ENCODE measurements around the gene CCR5. TPM values are rescaled to one million over a fixed set of nuclear protein-coding genes. Genes with fewer than 3 reads are reported as not detected.

Gene CCR5
- polyA plus RNA-seq, 3 donors: 1.2 to 3.6 (median 3.1) TPM

- Histone ChIP-seq H4K20me1 (ENCODE audit: insufficient read depth, low read length) (no peaks in the 10 kb centered on the region), H3K79me2 (ENCODE audit: insufficient read depth, low read length) (no peaks in the 10 kb centered on the region), H3K36me3 (replicated peaks in 1 of 2; ENCODE audit: control insufficient read depth in 1 of 2, insufficient read depth in 2 of 2, low read length in 2 of 2) (no peaks in the 10 kb centered on the region), H3K4me2 (replicated peaks; ENCODE audit: extremely low read depth, low read length, poor library complexity, severe bottlenecking) (no peak overlapping the region), H2AFZ (ENCODE audit: insufficient read depth, low read depth, low read length, poor library complexity, severe bottlenecking) (no peak overlapping the region), H3K9ac (ENCODE audit: insufficient read depth, low read length, poor library complexity, severe bottlenecking) (no peak overlapping the region), H3K9me3 (replicated peaks in 1 of 2; ENCODE audit: control insufficient read depth in 1 of 2, insufficient read depth in 1 of 2, low read length in 2 of 2) (no peaks in the 10 kb centered on the region), H3K27me3 (ENCODE audit: control insufficient read depth in 2 of 2, insufficient read depth in 2 of 2, low read length in 2 of 2) (no peaks in the 10 kb centered on the region), H3K4me1 (ENCODE audit: control insufficient read depth in 1 of 2, insufficient read depth in 2 of 2, low read length in 2 of 2) (peaks cover 6 to 13% of the 10 kb centered on the region in 2 donors), H3K4me3 (replicated peaks in 1 of 3; ENCODE audit: low read depth in 2 of 3, low read length in 3 of 3) (no peak overlapping the region), H3K27ac (ENCODE audit: low read depth in 1 of 2, low read length in 2 of 2) (no peak overlapping the region)
- intact Hi-C loops (cut with micrococcal nuclease): no loop called here
- DNase-seq: no peak
- Mint-ChIP-seq H3K36me3 (peaks cover 6% of the 10 kb centered on the region in 2 donors), H3K27me3 (ENCODE audit: low read depth in 3 of 3) (peaks cover 0 to 2% (median 1%) of the 10 kb centered on the region in 3 donors), H3K27ac (peak overlapping the region in 1 of 7 donors; percentile 65), H3K9me3 (no peaks in the 10 kb centered on the region), H3K4me3 (no peak overlapping the region), H3K4me1 (peaks cover 32% of the 10 kb centered on the region)
- TF ChIP-seq, protein P1, sequence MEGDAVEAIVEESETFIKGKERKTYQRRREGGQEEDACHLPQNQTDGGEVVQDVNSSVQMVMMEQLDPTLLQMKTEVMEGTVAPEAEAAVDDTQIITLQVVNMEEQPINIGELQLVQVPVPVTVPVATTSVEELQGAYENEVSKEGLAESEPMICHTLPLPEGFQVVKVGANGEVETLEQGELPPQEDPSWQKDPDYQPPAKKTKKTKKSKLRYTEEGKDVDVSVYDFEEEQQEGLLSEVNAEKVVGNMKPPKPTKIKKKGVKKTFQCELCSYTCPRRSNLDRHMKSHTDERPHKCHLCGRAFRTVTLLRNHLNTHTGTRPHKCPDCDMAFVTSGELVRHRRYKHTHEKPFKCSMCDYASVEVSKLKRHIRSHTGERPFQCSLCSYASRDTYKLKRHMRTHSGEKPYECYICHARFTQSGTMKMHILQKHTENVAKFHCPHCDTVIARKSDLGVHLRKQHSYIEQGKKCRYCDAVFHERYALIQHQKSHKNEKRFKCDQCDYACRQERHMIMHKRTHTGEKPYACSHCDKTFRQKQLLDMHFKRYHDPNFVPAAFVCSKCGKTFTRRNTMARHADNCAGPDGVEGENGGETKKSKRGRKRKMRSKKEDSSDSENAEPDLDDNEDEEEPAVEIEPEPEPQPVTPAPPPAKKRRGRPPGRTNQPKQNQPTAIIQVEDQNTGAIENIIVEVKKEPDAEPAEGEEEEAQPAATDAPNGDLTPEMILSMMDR (IDR thresholded peaks at IDR 0.05): no peak
- 20% methylated on average over 1 of the region's 4 CpGs for WGBS (ENCODE audit: insufficient coverage)
Measured at GRCh38 chr3:46414739-46415138, 44.0 kb downstream of the CCR5 start.

DNA sequence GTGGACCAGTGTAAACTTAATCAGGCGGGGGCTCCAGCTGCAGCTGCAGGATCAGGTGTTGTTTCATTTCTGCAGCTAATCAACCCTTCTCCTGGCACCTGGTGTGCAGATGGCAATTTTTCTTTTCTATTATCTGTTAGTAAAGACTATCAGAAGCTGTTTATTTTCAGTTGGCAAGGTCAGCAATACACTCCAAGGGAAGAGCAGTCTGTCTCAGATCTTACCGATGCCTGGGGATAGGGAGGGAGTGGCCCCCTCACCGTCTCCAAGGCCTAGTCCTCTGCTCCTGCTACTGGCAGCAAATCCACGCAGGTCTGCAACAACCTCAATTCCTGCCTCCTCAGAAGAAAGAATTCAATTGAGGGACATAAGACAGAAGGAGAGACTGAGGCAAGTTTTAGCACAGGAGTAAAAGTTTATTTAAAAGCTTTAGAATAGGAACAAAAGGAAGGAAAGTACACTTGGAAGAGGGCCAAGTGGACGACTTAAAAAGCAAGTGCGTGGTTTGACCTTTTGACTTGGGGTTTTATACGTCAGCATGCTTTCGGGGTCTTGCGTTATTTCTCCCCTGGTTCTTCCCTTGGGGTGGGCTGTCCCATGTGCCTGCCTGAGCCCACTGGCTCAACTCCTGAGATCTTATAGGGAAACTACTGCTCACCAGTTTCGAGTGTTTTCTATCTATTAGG lies 45.5 kb downstream of the CCR5 start:
- Mint-ChIP-seq H3K27me3 (ENCODE audit: low read depth in 3 of 3) (peaks cover 0 to 2% (median 1%) of the 10 kb centered on the region in 3 donors), H3K27ac (no peak overlapping the region), H3K9me3 (peaks cover 0 to 3% (median 0%) of the 10 kb centered on the region in 7 donors), H3K4me1 (peaks cover 30% of the 10 kb centered on the region), H3K36me3 (no peaks in the 10 kb centered on the region), H3K4me3 (no peak overlapping the region)
- intact Hi-C loops (cut with micrococcal nuclease): no loop called here
- Histone ChIP-seq H3K27me3 (ENCODE audit: control insufficient read depth in 2 of 2, insufficient read depth in 2 of 2, low read length in 2 of 2) (no peaks in the 10 kb centered on the region), H4K20me1 (ENCODE audit: insufficient read depth, low read length) (no peaks in the 10 kb centered on the region), H3K27ac (ENCODE audit: low read depth in 1 of 2, low read length in 2 of 2) (no peak overlapping the region), H3K4me2 (replicated peaks; ENCODE audit: extremely low read depth, low read length, poor library complexity, severe bottlenecking) (no peak overlapping the region), H3K4me1 (ENCODE audit: control insufficient read depth in 1 of 2, insufficient read depth in 2 of 2, low read length in 2 of 2) (peaks cover 6 to 13% of the 10 kb centered on the region in 2 donors), H2AFZ (ENCODE audit: insufficient read depth, low read depth, low read length, poor library complexity, severe bottlenecking) (peak overlapping the region; percentile 36), H3K9me3 (replicated peaks in 1 of 2; ENCODE audit: control insufficient read depth in 1 of 2, insufficient read depth in 1 of 2, low read length in 2 of 2) (no peaks in the 10 kb centered on the region), H3K4me3 (replicated peaks in 1 of 3; ENCODE audit: low read depth in 2 of 3, low read length in 3 of 3) (no peak overlapping the region), H3K79me2 (ENCODE audit: insufficient read depth, low read length) (no peaks in the 10 kb centered on the region), H3K9ac (ENCODE audit: insufficient read depth, low read length, poor library complexity, severe bottlenecking) (no peak overlapping the region), H3K36me3 (replicated peaks in 1 of 2; ENCODE audit: control insufficient read depth in 1 of 2, insufficient read depth in 2 of 2, low read length in 2 of 2) (no peaks in the 10 kb centered on the region)
- TF ChIP-seq, protein P1 (IDR thresholded peaks at IDR 0.05): no peak
- no peak for DNase-seq
- 18% methylated on average over 6 of the region's 10 CpGs for WGBS (ENCODE audit: insufficient coverage)

All from CD14-positive monocyte (primary cell).